Spleen (tissue), 11 donors: ENCODE results near the gene ZNF415. TPM values are rescaled to one million over a fixed set of nuclear protein-coding genes. Genes with fewer than 3 reads are reported as not detected.

Experiments used
- DNase-seq: peaks from one replicate; pipeline ENCODE4 v3.0.0-alpha.2; 2020
- H3K27ac ChIP-seq, 8 donors: fragments of 200-600 bp; sonication (generic) in 7 of 8; 1 replicate in 4 of 8; 2 replicates in 4 of 8; pipeline versions ENCODE4 v1.5.0 to v1.8.0; 2016 to 2021; ENCODE audit warnings: inconsistent platforms in 4 of 8, mild to moderate bottlenecking in 4 of 8, moderate library complexity in 1 of 8
- H3K27me3 ChIP-seq, 7 donors: fragments of 200-600 bp; sonication (generic) in 6 of 7; replicated peaks in 1 of 7; 1 replicate in 4 of 7; 2 replicates in 3 of 7; pipeline versions ENCODE4 v1.5.0 to v1.8.0; 2016 to 2021; ENCODE audit warnings: inconsistent platforms in 3 of 7, mild to moderate bottlenecking in 1 of 7
- H3K36me3 ChIP-seq, 6 donors: fragments of 200-600 bp; sonication (generic) in 5 of 6; 1 replicate in 4 of 6; 2 replicates in 2 of 6; pipeline versions ENCODE4 v1.5.0 to v1.8.0; 2016 to 2021; ENCODE audit warnings: inconsistent platforms in 2 of 6
- H3K4me1 ChIP-seq, 6 donors: fragments of 200-600 bp; sonication (generic) in 5 of 6; 1 replicate in 3 of 6; 2 replicates in 3 of 6; pipeline versions ENCODE4 v1.5.0 to v1.8.0; 2016 to 2021; ENCODE audit warnings: inconsistent platforms in 3 of 6
- H3K4me3 ChIP-seq, 8 donors: fragments of 200-600 bp; sonication (generic) in 7 of 8; 1 replicate in 4 of 8; 2 replicates in 4 of 8; pipeline versions ENCODE4 v1.5.0 to v1.8.0; 2016 to 2021; ENCODE audit warnings: inconsistent platforms in 4 of 8, mild to moderate bottlenecking in 4 of 8, moderate library complexity in 2 of 8
- H3K9me3 ChIP-seq, 8 donors: fragments of 200-600 bp; sonication (generic) in 7 of 8; 1 replicate in 4 of 8; 2 replicates in 4 of 8; pipeline versions ENCODE4 v1.5.0 to v1.8.0; 2016 to 2021; ENCODE audit warnings: inconsistent platforms in 4 of 8
- POLR2A ChIP-seq, 3 donors: fragments of 450-650 bp; IDR thresholded peaks; one replicate each; pipeline ENCODE4 v1.5.1; 2017; ENCODE audit warnings: antibody characterized with exemption in 3 of 3, mild to moderate bottlenecking in 1 of 3
- POLR2AphosphoS5 ChIP-seq, 3 donors: sonication (generic); formaldehyde crosslinking; IDR thresholded peaks; one replicate each; pipeline ENCODE4 v1.5.1; 2017; ENCODE audit warnings: antibody characterized with exemption in 3 of 3
- WGBS, 5 donors: extraction: QIAGEN DNeasy Blood & Tissue Kit in 3 of 5; methylation state at CpG; one replicate each; pipeline versions ENCODE4 v1.1.5 to v1.1.7; 2013 to 2018; 5-methylcytosine and 5-hydroxymethylcytosine counted together
- intact Hi-C: fragments of 100-400 bp; cut with DNase I; formaldehyde crosslinking; loops from one replicate; pipeline ENCODE4 v1.15.0; 2023; ENCODE audit warnings: low total_unique reads
- polyA plus RNA-seq, 3 donors: library from polyadenylated mRNA; stranded (reverse); fragments of 200-250 nt; gene quantifications; one replicate each; pipeline ENCODE4 v1.2.1, GENCODE V29; 2013
- total RNA-seq, 7 donors: library from RNA; depleted of rRNA in 3 of 7; stranded (reverse); fragments of >200 nt in 3 of 7; fragmentation: NEBNext Ultra II Directional in 4 of 7; extraction: Animal tissue kit (Norgen Biotek cat#: 25700) in 4 of 7; gene quantifications; one replicate each; pipeline versions ENCODE4 v1.1.0 to v1.2.1, GENCODE V29; 2016 to 2021
- TF ChIP-seq, protein P1 (sequence below), 11 experiments: fragments of 200-600 bp in 7 of 11; fragments of 450-650 bp in 4 of 11; sonication (generic) in 4 of 11; IDR thresholded peaks in 8 of 11; conservative IDR thresholded peaks in 3 of 11; 1 replicate in 7 of 11; 2 replicates in 4 of 11; pipeline versions ENCODE4 v1.4.0 to v1.8.0; 2016 to 2021; ENCODE audit warnings: antibody characterized with exemption in 11 of 11, inconsistent platforms in 4 of 11, mild to moderate bottlenecking in 1 of 11
- donor health status: healthy with polysubstance abuse.
- donor health status: DM: no; HTN: no; CAD: no; lungs with moderate emphysema.
- donor health status: DM: no; HTN: no; CAD: no.
- donor health status: Bipolar disorder and iron deficiency.
- donor health status: healthy.
- donor health status: DM: no; HTN: no; CAD: no.
- donor health status: DM: yes; HTN: yes; CAD: no.

ZNF415 gene
- total and polyA plus RNA-seq, 10 donors, result 2.8 to 17.0 (median 9.6) TPM

DNA sequence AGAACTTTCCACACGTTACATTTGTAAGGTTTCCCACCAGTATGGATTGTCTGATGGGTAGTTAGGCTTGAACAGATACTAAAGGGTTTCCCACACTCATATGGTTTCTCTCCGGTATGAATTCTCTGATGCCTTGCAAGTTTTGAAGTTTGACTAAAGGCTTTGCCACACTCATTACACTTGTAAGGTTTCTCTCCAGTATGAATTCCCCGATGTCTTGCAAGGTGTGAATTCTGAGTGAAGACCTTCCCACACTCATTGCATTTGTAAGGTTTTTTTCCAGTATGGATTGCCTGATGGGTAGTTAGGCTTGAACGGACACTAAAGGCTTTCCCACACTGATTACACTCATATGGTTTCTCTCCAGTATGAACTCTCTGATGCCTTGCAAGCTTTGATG, 7.6 kb upstream of the ZNF415 start:
- Histone ChIP-seq H3K27ac (no peak overlapping the region), H3K9me3 (peaks cover 30 to 96% (median 95%) of the 10 kb centered on the region in 8 donors), H3K4me1 (no peaks in the 10 kb centered on the region), H3K36me3 (peaks cover 9 to 53% (median 37%) of the 10 kb centered on the region in 6 donors), H3K27me3 (no peaks in the 10 kb centered on the region), H3K4me3 (no peak overlapping the region)
- no peak for DNase-seq
- no peak for TF ChIP-seq POLR2AphosphoS5 (IDR thresholded peaks at IDR 0.05)
- TF ChIP-seq POLR2A (IDR thresholded peaks at IDR 0.05), result no peak
- TF ChIP-seq, protein P1, sequence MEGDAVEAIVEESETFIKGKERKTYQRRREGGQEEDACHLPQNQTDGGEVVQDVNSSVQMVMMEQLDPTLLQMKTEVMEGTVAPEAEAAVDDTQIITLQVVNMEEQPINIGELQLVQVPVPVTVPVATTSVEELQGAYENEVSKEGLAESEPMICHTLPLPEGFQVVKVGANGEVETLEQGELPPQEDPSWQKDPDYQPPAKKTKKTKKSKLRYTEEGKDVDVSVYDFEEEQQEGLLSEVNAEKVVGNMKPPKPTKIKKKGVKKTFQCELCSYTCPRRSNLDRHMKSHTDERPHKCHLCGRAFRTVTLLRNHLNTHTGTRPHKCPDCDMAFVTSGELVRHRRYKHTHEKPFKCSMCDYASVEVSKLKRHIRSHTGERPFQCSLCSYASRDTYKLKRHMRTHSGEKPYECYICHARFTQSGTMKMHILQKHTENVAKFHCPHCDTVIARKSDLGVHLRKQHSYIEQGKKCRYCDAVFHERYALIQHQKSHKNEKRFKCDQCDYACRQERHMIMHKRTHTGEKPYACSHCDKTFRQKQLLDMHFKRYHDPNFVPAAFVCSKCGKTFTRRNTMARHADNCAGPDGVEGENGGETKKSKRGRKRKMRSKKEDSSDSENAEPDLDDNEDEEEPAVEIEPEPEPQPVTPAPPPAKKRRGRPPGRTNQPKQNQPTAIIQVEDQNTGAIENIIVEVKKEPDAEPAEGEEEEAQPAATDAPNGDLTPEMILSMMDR (IDR thresholded peaks at IDR 0.05 in 8 of 11, conservative IDR thresholded peaks at IDR 0.05 in 3 of 11), result no peak
- intact Hi-C loops, result no loop called here
- 90 to 97% (median 95%) methylated on average over 4 of the region's 4 CpGs for WGBS, 5 donors

DNA sequence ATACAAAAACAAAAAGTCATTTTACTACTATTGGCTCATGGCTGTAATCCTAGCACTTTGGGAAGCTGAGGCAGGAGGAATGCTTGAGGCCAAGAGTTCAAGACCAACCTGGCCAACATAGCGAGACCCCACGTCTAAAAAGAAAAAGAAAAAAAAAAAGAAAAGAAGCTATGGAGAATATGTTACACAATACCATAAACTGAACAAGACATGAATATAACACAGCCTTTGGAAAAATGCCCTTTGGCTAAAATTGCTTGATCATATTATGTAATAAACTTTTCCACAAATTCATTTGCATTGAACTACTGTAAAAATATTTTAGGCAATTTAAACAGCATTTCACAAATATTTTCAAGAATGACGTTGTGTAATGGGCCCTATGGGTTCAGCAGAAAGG, 3.7 kb upstream of the ZNF415 start:
- intact Hi-C loops, result loop anchor here (10.0 kb wide), 1 partner anchor 62 kb away; no protein-coding TSS in a partner anchor
- H3K4me3 ChIP-seq, result no peak overlapping the region
- peaks cover 28 to 100% (median 91%) of the 10 kb centered on the region in 8 donors for H3K9me3 ChIP-seq
- H3K4me1 ChIP-seq, result peaks cover 0 to 15% (median 6%) of the 10 kb centered on the region in 6 donors
- 84 to 96% (median 87%) methylated on average over 3 of the region's 3 CpGs for WGBS, 5 donors
- peaks cover 0 to 18% (median 5%) of the 10 kb centered on the region in 6 donors for H3K36me3 ChIP-seq
- DNase-seq, result no peak
- TF ChIP-seq, protein P1 (IDR thresholded peaks at IDR 0.05 in 8 of 11, conservative IDR thresholded peaks at IDR 0.05 in 3 of 11), result no peak
- no peak for TF ChIP-seq POLR2AphosphoS5 (IDR thresholded peaks at IDR 0.05)
- no peak for TF ChIP-seq POLR2A (IDR thresholded peaks at IDR 0.05)
- no peak overlapping the region for H3K27ac ChIP-seq
- peaks cover 0 to 10% (median 0%) of the 10 kb centered on the region in 7 donors for H3K27me3 ChIP-seq

DNA sequence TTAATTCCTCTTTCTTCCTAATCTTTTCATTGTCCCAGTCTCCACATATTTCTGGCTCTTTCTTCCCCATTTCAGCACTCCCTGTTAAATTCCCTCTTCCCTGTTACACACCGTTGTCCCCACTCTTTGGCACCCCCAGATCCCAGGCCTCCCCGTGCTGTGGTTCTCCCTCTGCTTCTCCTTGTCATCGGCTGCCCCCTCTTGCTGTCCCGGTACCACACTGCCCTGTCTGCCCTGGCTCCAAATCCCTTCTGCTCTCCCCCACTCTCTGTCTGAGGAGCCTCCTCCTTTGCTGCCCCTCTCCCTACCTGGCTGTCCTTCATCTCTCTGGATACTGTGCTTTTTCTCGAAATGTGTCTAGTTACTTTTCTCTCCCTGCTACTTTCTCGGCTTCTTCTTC, 983 bp downstream of the ZNF415 start:
- H3K9me3 ChIP-seq, result peaks cover under 1 to 69% (median 44%) of the 10 kb centered on the region in 8 donors
- intact Hi-C loops, result loop anchor here (10.0 kb wide), 1 partner anchor 57 kb away; no protein-coding TSS in a partner anchor
- peaks cover 0 to 29% (median 13%) of the 10 kb centered on the region in 6 donors for H3K4me1 ChIP-seq
- 32 to 47% (median 45%) methylated on average over 6 of the region's 6 CpGs for WGBS, 5 donors
- TF ChIP-seq POLR2A (IDR thresholded peaks at IDR 0.05) (no peak), POLR2AphosphoS5 (IDR thresholded peaks at IDR 0.05) (no peak)
- TF ChIP-seq, protein P1 (IDR thresholded peaks at IDR 0.05 in 8 of 11, conservative IDR thresholded peaks at IDR 0.05 in 3 of 11), result no peak
- no peaks in the 10 kb centered on the region for H3K36me3 ChIP-seq
- H3K27ac ChIP-seq, result peak overlapping the region in 7 of 8 donors; percentile 63 to 88 (median 85)
- no peak for DNase-seq
- H3K27me3 ChIP-seq, result peaks cover 0 to 10% (median 0%) of the 10 kb centered on the region in 7 donors
- H3K4me3 ChIP-seq, result peak overlapping the region in 7 of 8 donors; percentile 30 to 69 (median 45)

DNA sequence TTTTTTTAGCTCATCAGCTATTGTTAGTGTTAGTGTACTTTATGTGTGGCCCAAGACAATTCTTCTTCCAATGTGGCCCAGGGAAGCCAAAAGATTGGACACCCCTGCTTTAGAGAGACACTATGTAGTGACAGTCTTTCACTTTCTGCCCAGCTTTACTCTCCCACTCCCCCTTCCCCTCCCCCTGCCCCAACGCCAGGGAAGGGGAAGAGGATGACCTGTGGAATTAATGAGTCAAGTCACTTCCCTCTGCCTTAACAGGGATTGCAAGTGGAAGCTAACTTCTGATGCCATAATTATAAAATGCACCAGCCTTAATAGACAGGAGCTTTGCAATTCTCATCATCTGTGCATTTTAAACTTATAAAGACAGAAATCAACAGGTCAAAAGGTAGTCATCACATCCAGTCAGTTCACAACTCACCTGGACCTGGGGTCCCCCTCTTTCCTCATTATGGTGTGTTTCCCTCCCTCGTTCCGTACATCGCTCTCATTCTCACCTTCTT, 1.6 kb downstream of the ZNF415 start:
- H3K27ac ChIP-seq, result peak overlapping the region in 6 of 8 donors; percentile 22 to 88 (median 86)
- H3K36me3 ChIP-seq, result no peaks in the 10 kb centered on the region
- H3K4me1 ChIP-seq, result peaks cover 0 to 29% (median 13%) of the 10 kb centered on the region in 6 donors
- TF ChIP-seq POLR2AphosphoS5 (IDR thresholded peaks at IDR 0.05) (no peak), POLR2A (IDR thresholded peaks at IDR 0.05) (no peak)
- TF ChIP-seq, protein P1 (IDR thresholded peaks at IDR 0.05 in 8 of 11, conservative IDR thresholded peaks at IDR 0.05 in 3 of 11), result no peak
- intact Hi-C loops, result loop anchor here (10.0 kb wide), 1 partner anchor 56 kb away; no protein-coding TSS in a partner anchor
- DNase-seq, result no peak
- WGBS, 5 donors, result 63 to 91% (median 73%) methylated on average over 3 to 4 of the region's 4 CpGs
- peak overlapping the region in 1 of 8 donors; percentile 69 for H3K4me3 ChIP-seq
- peaks cover 0 to 63% (median 39%) of the 10 kb centered on the region in 8 donors for H3K9me3 ChIP-seq
- H3K27me3 ChIP-seq, result peaks cover 0 to 10% (median 0%) of the 10 kb centered on the region in 7 donors
